ENCODE measurements around the gene SRGAP2B.
"Not testable (repeated sequence)": the region's sequence is repeated elsewhere in the genome, so short reads cannot be mapped to it uniquely, and the experiment has no call there.

Gene SRGAP2B

GRCh38 chr1:145036019-145036418, 59.1 kb downstream of the SRGAP2B start:
- DNase-seq: not testable (repeated sequence)

- DNase-seq: not testable (repeated sequence)
Measured at GRCh38 chr1:145033523-145033922, 61.6 kb downstream of the SRGAP2B start.

GRCh38 chr1:145027251-145027650, 67.9 kb downstream of the SRGAP2B start:
- DNase-seq: not testable (repeated sequence)

- DNase-seq: not testable (repeated sequence)
Measured at GRCh38 chr1:145025286-145025685, 69.8 kb downstream of the SRGAP2B start.

- not testable (repeated sequence) for DNase-seq
Measured at GRCh38 chr1:145022259-145022658, 72.9 kb downstream of the SRGAP2B start.

GRCh38 chr1:145021749-145022148, 73.4 kb downstream of the SRGAP2B start:
- DNase-seq: not testable (repeated sequence)

- not testable (repeated sequence) for DNase-seq
Measured at GRCh38 chr1:145019709-145020108, 75.4 kb downstream of the SRGAP2B start.

GRCh38 chr1:145017725-145018124, 77.4 kb downstream of the SRGAP2B start:
- DNase-seq: not testable (repeated sequence)

GRCh38 chr1:145016492-145016862, 78.7 kb downstream of the SRGAP2B start:
- DNase-seq: not testable (repeated sequence)

GRCh38 chr1:145015744-145016491, 79.2 kb downstream of the SRGAP2B start:
- DNase-seq: not testable (repeated sequence)

- not testable (repeated sequence) for DNase-seq
Measured at GRCh38 chr1:145013353-145013752, 81.8 kb downstream of the SRGAP2B start.

GRCh38 chr1:145011811-145012210, 83.3 kb downstream of the SRGAP2B start:
- DNase-seq: not testable (repeated sequence)

- DNase-seq: not testable (repeated sequence)
Measured at GRCh38 chr1:145010580-145010979, 84.5 kb downstream of the SRGAP2B start.

- DNase-seq: not testable (repeated sequence)
Measured at GRCh38 chr1:145009928-145010327, 85.2 kb downstream of the SRGAP2B start.

- DNase-seq: not testable (repeated sequence)
Measured at GRCh38 chr1:145008388-145008787, 86.7 kb downstream of the SRGAP2B start.

GRCh38 chr1:145005142-145005541, 90.0 kb downstream of the SRGAP2B start:
- DNase-seq: not testable (repeated sequence)

GRCh38 chr1:145001381-145001780, 93.7 kb downstream of the SRGAP2B start:
- not testable (repeated sequence) for DNase-seq

GRCh38 chr1:145000743-145001326, 94.3 kb downstream of the SRGAP2B start:
- not testable (repeated sequence) for DNase-seq

GRCh38 chr1:145000074-145000742, 94.9 kb downstream of the SRGAP2B start:
- DNase-seq: not testable (repeated sequence)

- not testable (repeated sequence) for DNase-seq
Measured at GRCh38 chr1:144998981-144999273, 96.2 kb downstream of the SRGAP2B start.

GRCh38 chr1:144998134-144998980, 96.8 kb downstream of the SRGAP2B start:
- not testable (repeated sequence) for DNase-seq

GRCh38 chr1:144995833-144996410, 99.2 kb downstream of the SRGAP2B start:
- not testable (repeated sequence) for DNase-seq
